ENCODE data around the gene EBP.

DNA sequence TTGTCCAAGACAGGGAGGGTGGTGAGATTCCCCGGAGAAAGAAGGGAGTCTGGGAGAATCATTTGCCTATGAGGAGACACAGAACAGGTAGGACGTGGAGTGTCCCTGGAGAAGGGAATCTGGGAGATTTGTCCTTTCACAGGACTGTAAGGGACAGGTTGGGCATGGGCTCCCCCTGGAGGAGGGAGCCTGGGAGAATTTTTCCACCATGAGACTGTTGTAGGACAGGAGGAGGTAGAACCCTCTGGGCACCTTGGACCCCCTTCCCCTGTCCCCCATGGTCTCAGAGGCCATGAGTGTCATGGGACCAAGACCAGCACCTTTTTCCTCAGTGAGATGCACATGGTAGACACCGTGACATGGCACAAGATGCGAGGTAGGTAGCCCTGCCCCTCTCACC, 10.0 kb upstream of the EBP start:
- TF ChIP-seq, protein P1, sequence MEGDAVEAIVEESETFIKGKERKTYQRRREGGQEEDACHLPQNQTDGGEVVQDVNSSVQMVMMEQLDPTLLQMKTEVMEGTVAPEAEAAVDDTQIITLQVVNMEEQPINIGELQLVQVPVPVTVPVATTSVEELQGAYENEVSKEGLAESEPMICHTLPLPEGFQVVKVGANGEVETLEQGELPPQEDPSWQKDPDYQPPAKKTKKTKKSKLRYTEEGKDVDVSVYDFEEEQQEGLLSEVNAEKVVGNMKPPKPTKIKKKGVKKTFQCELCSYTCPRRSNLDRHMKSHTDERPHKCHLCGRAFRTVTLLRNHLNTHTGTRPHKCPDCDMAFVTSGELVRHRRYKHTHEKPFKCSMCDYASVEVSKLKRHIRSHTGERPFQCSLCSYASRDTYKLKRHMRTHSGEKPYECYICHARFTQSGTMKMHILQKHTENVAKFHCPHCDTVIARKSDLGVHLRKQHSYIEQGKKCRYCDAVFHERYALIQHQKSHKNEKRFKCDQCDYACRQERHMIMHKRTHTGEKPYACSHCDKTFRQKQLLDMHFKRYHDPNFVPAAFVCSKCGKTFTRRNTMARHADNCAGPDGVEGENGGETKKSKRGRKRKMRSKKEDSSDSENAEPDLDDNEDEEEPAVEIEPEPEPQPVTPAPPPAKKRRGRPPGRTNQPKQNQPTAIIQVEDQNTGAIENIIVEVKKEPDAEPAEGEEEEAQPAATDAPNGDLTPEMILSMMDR (IDR thresholded peaks at IDR 0.05) = no peak
- no peak for TF ChIP-seq POLR2A (IDR thresholded peaks at IDR 0.05)
